Astrocyte (in vitro differentiated cells and primary cell): ENCODE data around the gene SLC13A1. TPM values are rescaled to one million over a fixed set of nuclear protein-coding genes. Genes with fewer than 3 reads are reported as not detected.

Source experiments
- DNase-seq: peaks from one replicate; pipeline ENCODE4 v3.0.0-alpha.2; 2010; ENCODE audit warnings: low read depth
- FAIRE-seq: peaks from 2 replicates; lab custom pipeline; 2011; peaks lifted over from hg19 to GRCh38; lab: Jason Lieb, UNC
- H2AFZ ChIP-seq: 2 replicates; pipeline ENCODE4 v1.6.0; 2012; ENCODE audit warnings: low read depth, low read length, inconsistent platforms
- H3K27ac ChIP-seq: 2 replicates; pipeline ENCODE4 v1.5.1; 2011; ENCODE audit warnings: low read depth, low read length, inconsistent platforms
- H3K27me3 ChIP-seq: 2 replicates; pipeline ENCODE4 v1.6.0; 2011; ENCODE audit warnings: low read length, inconsistent platforms; ENCODE audit not compliant: insufficient read depth
- H3K36me3 ChIP-seq: 2 replicates; pipeline ENCODE4 v1.5.1; 2011; ENCODE audit warnings: low read length, inconsistent platforms; ENCODE audit not compliant: insufficient read depth
- H3K4me1 ChIP-seq: 2 replicates; pipeline ENCODE4 v1.5.1; 2011; ENCODE audit warnings: low read length, inconsistent platforms; ENCODE audit not compliant: insufficient read depth
- H3K4me2 ChIP-seq: 2 replicates; pipeline ENCODE4 v1.6.0; 2012; ENCODE audit warnings: low read length, inconsistent platforms
- H3K4me3 ChIP-seq: 2 replicates; pipeline ENCODE4 v1.5.1; 2011; ENCODE audit warnings: low read depth, mild to moderate bottlenecking, low read length, inconsistent platforms; ENCODE audit not compliant: insufficient read depth
- H3K79me2 ChIP-seq: 2 replicates; pipeline ENCODE4 v1.6.0; 2012; ENCODE audit warnings: mild to moderate bottlenecking, low read length, inconsistent platforms; ENCODE audit not compliant: insufficient read depth
- H3K9ac ChIP-seq: 2 replicates; pipeline ENCODE4 v1.6.0; 2012; ENCODE audit warnings: mild to moderate bottlenecking, low read length, inconsistent platforms
- H3K9me3 ChIP-seq: 2 replicates; pipeline ENCODE4 v1.5.1; 2012; ENCODE audit warnings: low read depth, mild to moderate bottlenecking, low read length, inconsistent platforms; ENCODE audit not compliant: insufficient read depth
- H4K20me1 ChIP-seq: 2 replicates; pipeline ENCODE4 v1.6.0; 2012; ENCODE audit warnings: low read length, inconsistent platforms; ENCODE audit not compliant: insufficient read depth
- H3K27ac Mint-ChIP-seq: one replicate; pipeline ENCODE4 v1.8.0; 2021; ENCODE audit warnings: mild to moderate bottlenecking, mixed read lengths; ENCODE audit not compliant: unreplicated experiment
- H3K27me3 Mint-ChIP-seq: one replicate; pipeline ENCODE4 v1.8.0; 2021; ENCODE audit warnings: low read depth, mixed read lengths; ENCODE audit not compliant: unreplicated experiment
- H3K36me3 Mint-ChIP-seq: one replicate; pipeline ENCODE4 v1.8.0; 2021; ENCODE audit warnings: low read depth, mixed read lengths; ENCODE audit not compliant: unreplicated experiment
- H3K4me1 Mint-ChIP-seq: one replicate; pipeline ENCODE4 v1.8.0; 2021; ENCODE audit warnings: low read depth, mixed read lengths; ENCODE audit not compliant: unreplicated experiment
- H3K4me3 Mint-ChIP-seq: one replicate; pipeline ENCODE4 v1.8.0; 2021; ENCODE audit warnings: mild to moderate bottlenecking, moderate library complexity, mixed read lengths; ENCODE audit not compliant: unreplicated experiment
- H3K9me3 Mint-ChIP-seq: one replicate; pipeline ENCODE4 v1.8.0; 2021; ENCODE audit warnings: mild to moderate bottlenecking, mixed read lengths; ENCODE audit not compliant: unreplicated experiment
- CTCF ChIP-seq: IDR thresholded peaks from 2 replicates; pipeline ENCODE4 v1.5.1; 2011; ENCODE audit warnings: low read depth, mild to moderate bottlenecking, inconsistent platforms, low read length, moderate library complexity; ENCODE audit not compliant: insufficient read depth
- EZH2 ChIP-seq: IDR thresholded peaks from 2 replicates; pipeline ENCODE4 v1.6.1; 2012; ENCODE audit warnings: mild to moderate bottlenecking, low read length, inconsistent platforms; ENCODE audit not compliant: insufficient read depth
- total RNA-seq: library from RNA; stranded (reverse); gene quantifications from 2 replicates; pipeline ENCODE4 v1.2.1, GENCODE V29; 2021

SLC13A1 gene
- total RNA-seq, 1 donor from 2014 or later = not detected

GRCh38 chr7:123177442-123177841, 22.3 kb downstream of the SLC13A1 start:
- TF ChIP-seq CTCF (no peak), EZH2 (no peak)
- H3K4me1 ChIP-seq = no peaks in the 10 kb centered on the region
- FAIRE-seq = no peak

GRCh38 chr7:123170333-123171246, 29.2 kb downstream of the SLC13A1 start:
- no peaks in the 10 kb centered on the region for H3K79me2 ChIP-seq

More at GRCh38 chr7:123177442-123177841, 22.3 kb downstream of the SLC13A1 start:
- no peak overlapping the region for H2AFZ ChIP-seq
- no peaks in the 10 kb centered on the region for H3K9me3 ChIP-seq
- no peak overlapping the region for H3K27ac ChIP-seq
- Mint-ChIP-seq H3K9me3 (peaks cover 2% of the 10 kb centered on the region), H3K27ac (no peak overlapping the region), H3K4me1 (peaks cover 7% of the 10 kb centered on the region), H3K27me3 (no peaks in the 10 kb centered on the region), H3K4me3 (no peak overlapping the region), H3K36me3 (no peaks in the 10 kb centered on the region)
- H3K36me3 ChIP-seq = no peaks in the 10 kb centered on the region
- no peaks in the 10 kb centered on the region for H4K20me1 ChIP-seq
- no peak overlapping the region for H3K9ac ChIP-seq
- no peak overlapping the region for H3K4me2 ChIP-seq
- DNase-seq = no peak
- H3K27me3 ChIP-seq = no peaks in the 10 kb centered on the region
- no peaks in the 10 kb centered on the region for H3K79me2 ChIP-seq
- no peak overlapping the region for H3K4me3 ChIP-seq

More at GRCh38 chr7:123170333-123171246, 29.2 kb downstream of the SLC13A1 start:
- no peaks in the 10 kb centered on the region for H3K4me1 Mint-ChIP-seq
- H3K27me3 Mint-ChIP-seq = no peaks in the 10 kb centered on the region
- Histone ChIP-seq H3K36me3 (no peaks in the 10 kb centered on the region), H3K27ac (no peak overlapping the region), H3K9me3 (no peaks in the 10 kb centered on the region), H4K20me1 (no peaks in the 10 kb centered on the region), H2AFZ (no peak overlapping the region), H3K4me3 (no peak overlapping the region), H3K4me2 (no peak overlapping the region), H3K27me3 (no peaks in the 10 kb centered on the region), H3K9ac (no peak overlapping the region), H3K4me1 (no peaks in the 10 kb centered on the region)
- no peak for TF ChIP-seq EZH2
- TF ChIP-seq CTCF = no peak
- no peak overlapping the region for H3K27ac Mint-ChIP-seq
- DNase-seq = no peak
- FAIRE-seq = no peak
- no peaks in the 10 kb centered on the region for H3K36me3 Mint-ChIP-seq
- H3K4me3 Mint-ChIP-seq = no peak overlapping the region
- H3K9me3 Mint-ChIP-seq = no peaks in the 10 kb centered on the region
